Hepatocyte (in vitro differentiated cells): ENCODE results near the gene HLA-DPB1. TPM values are rescaled to one million over a fixed set of nuclear protein-coding genes. Genes with fewer than 3 reads are reported as not detected.

ENCODE experiments used
- DNase-seq: peaks from one replicate; pipeline ENCODE4 v3.0.0-alpha.2; 2016; ENCODE audit warnings: low spot score
- H2AFZ ChIP-seq: fragments of 200-600 bp; sonication (generic); 2 replicates; pipeline ENCODE4 v1.6.0; 2016; ENCODE audit warnings: antibody characterized with exemption, mild to moderate bottlenecking
- H3K27ac ChIP-seq: fragments of 200-600 bp; sonication (generic); 2 replicates; pipeline ENCODE4 v1.5.1; 2016; ENCODE audit warnings: mild to moderate bottlenecking
- H3K27me3 ChIP-seq: fragments of 200-600 bp; sonication (generic); 2 replicates; pipeline ENCODE4 v1.6.1; 2016
- H3K36me3 ChIP-seq: fragments of 200-600 bp; sonication (generic); replicated peaks from 2 replicates; pipeline ENCODE4 v1.5.1; 2016; ENCODE audit warnings: low read depth; ENCODE audit not compliant: insufficient read depth
- H3K4me1 ChIP-seq: fragments of 200-600 bp; sonication (generic); 2 replicates; pipeline ENCODE4 v1.5.1; 2016; ENCODE audit warnings: mild to moderate bottlenecking, moderate library complexity; ENCODE audit not compliant: insufficient read depth
- H3K4me2 ChIP-seq: fragments of 200-600 bp; sonication (generic); 2 replicates; pipeline ENCODE4 v1.6.0; 2016
- H3K4me3 ChIP-seq: fragments of 200-600 bp; sonication (generic); 2 replicates; pipeline ENCODE4 v1.5.1; 2016; ENCODE audit warnings: mild to moderate bottlenecking
- H3K79me2 ChIP-seq: fragments of 200-600 bp; sonication (generic); 2 replicates; pipeline ENCODE4 v1.6.0; 2017; ENCODE audit warnings: mild to moderate bottlenecking
- H3K9me2 ChIP-seq: fragments of 200-600 bp; sonication (generic); replicated peaks from 2 replicates; pipeline ENCODE4 v1.6.0; 2017; ENCODE audit warnings: mild to moderate bottlenecking; ENCODE audit not compliant: insufficient read depth
- H3K9me3 ChIP-seq: fragments of 200-600 bp; sonication (generic); 2 replicates; pipeline ENCODE4 v1.5.1; 2016; ENCODE audit warnings: low read depth, mild to moderate bottlenecking
- H4K20me1 ChIP-seq: fragments of 200-600 bp; sonication (generic); 2 replicates; pipeline ENCODE4 v1.6.0; 2016; ENCODE audit warnings: mild to moderate bottlenecking; ENCODE audit not compliant: insufficient read depth, poor library complexity, severe bottlenecking
- CTCF ChIP-seq: fragments of 200-600 bp; sonication (generic); IDR thresholded peaks from 2 replicates; pipeline ENCODE4 v1.5.1; 2016; ENCODE audit warnings: antibody characterized with exemption, mild to moderate bottlenecking; ENCODE audit not compliant: poor library complexity
- EZH2 ChIP-seq: fragments of 200-600 bp; sonication (generic); IDR thresholded peaks from 2 replicates; pipeline ENCODE4 v1.6.1; 2016; ENCODE audit warnings: antibody characterized with exemption, mild to moderate bottlenecking, borderline replicate concordance
- EZH2phosphoT487 ChIP-seq: fragments of 200-600 bp; sonication (generic); IDR thresholded peaks from one replicate; pipeline ENCODE4 v1.6.1; 2018; ENCODE audit warnings: antibody characterized with exemption, mild to moderate bottlenecking, low read depth, moderate library complexity; ENCODE audit not compliant: unreplicated experiment, severe bottlenecking
- WGBS: methylation state at CpG from one replicate; pipeline ENCODE4 v1.1.6; 2016; ENCODE audit warnings: low lambda C conversion rate; ENCODE audit errors: missing lambda C conversion rate; 5-methylcytosine and 5-hydroxymethylcytosine counted together
- polyA plus RNA-seq: library from polyadenylated mRNA; unstranded; fragments of >200 nt; fragmentation: Nextera tagmentation; extraction: Ambion mirVana; gene quantifications from 2 replicates; pipeline ENCODE4 v1.2.1, GENCODE V29; 2016
- total RNA-seq: library from RNA; depleted of rRNA; stranded (reverse); fragments of >200 nt; gene quantifications from 2 replicates; pipeline ENCODE4 v1.2.3, GENCODE V29; 2014

The HLA-DPB1 gene
- total and polyA plus RNA-seq, 2 experiments from 2014 or later = 12.4 to 22.1 TPM

- Histone ChIP-seq H3K4me3 (no peak overlapping the region), H2AFZ (no peak overlapping the region), H3K27ac (no peak overlapping the region), H3K9me3 (no peaks in the 10 kb centered on the region), H3K27me3 (no peaks in the 10 kb centered on the region), H4K20me1 (no peaks in the 10 kb centered on the region), H3K4me1 (peaks cover 5% of the 10 kb centered on the region), H3K4me2 (no peak overlapping the region), H3K79me2 (no peaks in the 10 kb centered on the region), H3K36me3 (no peaks in the 10 kb centered on the region), H3K9me2 (no peaks in the 10 kb centered on the region)
- 74% methylated on average over 4 of the region's 4 CpGs for WGBS
- DNase-seq = no peak
- TF ChIP-seq EZH2 (no peak), CTCF (no peak), EZH2phosphoT487 (no peak)
These were observed 48.7 kb downstream of the HLA-DPB1 start for GRCh38 chr6:33124525-33124901.

- H2AFZ ChIP-seq = no peak overlapping the region
- no peaks in the 10 kb centered on the region for H4K20me1 ChIP-seq
- H3K79me2 ChIP-seq = no peaks in the 10 kb centered on the region
- H3K36me3 ChIP-seq = no peaks in the 10 kb centered on the region
- WGBS = 81% methylated on average over 4 of the region's 4 CpGs
- TF ChIP-seq EZH2phosphoT487 (no peak), EZH2 (no peak), CTCF (no peak)
- H3K27ac ChIP-seq = no peak overlapping the region
- DNase-seq = no peak
- no peaks in the 10 kb centered on the region for H3K9me2 ChIP-seq
- no peaks in the 10 kb centered on the region for H3K27me3 ChIP-seq
- no peaks in the 10 kb centered on the region for H3K9me3 ChIP-seq
- H3K4me1 ChIP-seq = peaks cover 5% of the 10 kb centered on the region
- H3K4me2 ChIP-seq = no peak overlapping the region
- H3K4me3 ChIP-seq = no peak overlapping the region
These were observed 49.2 kb downstream of the HLA-DPB1 start for GRCh38 chr6:33124947-33125346.

GRCh38 chr6:33126101-33126714, 50.4 kb downstream of the HLA-DPB1 start:
- no peak overlapping the region for H3K4me3 ChIP-seq
- peak; percentile 62 for DNase-seq
- no peaks in the 10 kb centered on the region for H3K27me3 ChIP-seq
- no peaks in the 10 kb centered on the region for H3K36me3 ChIP-seq
- no peaks in the 10 kb centered on the region for H3K9me3 ChIP-seq
- H3K4me2 ChIP-seq = no peak overlapping the region
- peak; percentile 50 for TF ChIP-seq CTCF
- TF ChIP-seq EZH2phosphoT487 = no peak
- TF ChIP-seq EZH2 = no peak
- no peak overlapping the region for H3K27ac ChIP-seq
- H2AFZ ChIP-seq = no peak overlapping the region
- 47% methylated on average over 5 of the region's 5 CpGs for WGBS
- peaks cover 5% of the 10 kb centered on the region for H3K4me1 ChIP-seq
- H3K9me2 ChIP-seq = no peaks in the 10 kb centered on the region
- H4K20me1 ChIP-seq = no peaks in the 10 kb centered on the region
- H3K79me2 ChIP-seq = no peaks in the 10 kb centered on the region
